ACC112 (cell line): ENCODE results near the gene TCERG1L.

Experiments
- H2AFZ ChIP-seq: fragments of 200-600 bp; sonication (generic); one replicate; pipeline ENCODE4 v1.6.0; 2017; ENCODE audit warnings: antibody characterized with exemption, low read length; ENCODE audit not compliant: unreplicated experiment
- H3K27ac ChIP-seq: fragments of 200-600 bp; sonication (generic); 2 replicates; pipeline ENCODE4 v1.5.1; 2014; ENCODE audit warnings: low read depth, mild to moderate bottlenecking, antibody characterized with exemption, low read length, moderate library complexity
- H3K27me3 ChIP-seq: fragments of 200-600 bp; sonication (generic); 2 replicates; pipeline ENCODE4 v1.6.1; 2014; ENCODE audit warnings: mild to moderate bottlenecking, antibody characterized with exemption, low read length, moderate library complexity, mixed read lengths; ENCODE audit not compliant: insufficient read depth
- H3K36me3 ChIP-seq: fragments of 200-600 bp; sonication (generic); 2 replicates; pipeline ENCODE4 v1.6.1; 2016; ENCODE audit warnings: mild to moderate bottlenecking, antibody characterized with exemption, low read length, moderate library complexity, mixed read lengths; ENCODE audit not compliant: insufficient read depth
- H3K4me1 ChIP-seq: fragments of 200-600 bp; sonication (generic); one replicate; pipeline ENCODE4 v1.6.1; 2016; ENCODE audit warnings: low read length, mixed read lengths; ENCODE audit not compliant: insufficient read depth, unreplicated experiment, control insufficient read depth
- H3K4me3 ChIP-seq: fragments of 200-600 bp; sonication (generic); 2 replicates; pipeline ENCODE4 v1.5.1; 2014; ENCODE audit warnings: mild to moderate bottlenecking, low read depth, low read length
- H3K79me2 ChIP-seq: fragments of 200-600 bp; sonication (generic); one replicate; pipeline ENCODE4 v1.6.0; 2016; ENCODE audit warnings: low read length; ENCODE audit not compliant: control insufficient read depth, unreplicated experiment, insufficient read depth

The TCERG1L gene

DNA sequence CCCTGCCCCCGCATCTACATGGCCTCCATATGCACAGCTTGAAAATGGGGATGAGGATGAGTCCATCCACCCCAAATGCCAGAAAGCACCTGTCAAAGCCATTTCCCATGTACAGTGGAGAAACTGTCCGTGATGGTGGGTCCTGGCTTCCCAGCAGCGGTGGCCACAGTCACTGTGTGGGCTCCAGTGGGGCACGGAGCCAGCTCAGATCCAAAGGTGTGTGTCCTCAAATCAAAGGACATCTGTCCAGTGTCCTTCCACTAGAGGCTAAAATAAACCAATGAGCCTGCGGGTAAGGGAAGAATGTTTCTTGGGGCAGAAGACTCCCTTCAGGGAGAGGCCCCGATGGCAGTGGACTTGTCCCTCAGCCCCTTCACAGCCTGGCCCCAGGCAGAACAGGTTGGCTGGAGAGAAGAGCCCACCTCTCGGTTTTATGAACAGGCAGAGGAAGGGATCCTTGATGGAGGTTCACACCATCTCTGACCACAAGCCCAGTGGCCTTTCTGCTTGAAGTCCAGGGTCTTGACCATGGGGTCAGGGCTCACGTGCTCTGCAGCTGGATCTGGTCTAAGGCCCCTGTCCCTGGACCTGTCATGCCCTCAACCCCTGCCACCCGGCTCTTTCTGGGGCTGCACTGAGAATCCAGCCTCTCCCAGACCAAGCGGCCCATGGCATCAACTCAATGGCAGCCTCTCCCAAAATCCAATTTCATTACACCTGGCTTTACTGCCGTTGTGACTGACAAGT is 106.9 kb downstream of the TCERG1L start:
- H3K27me3 ChIP-seq: no peaks in the 10 kb centered on the region
- no peak overlapping the region for H3K27ac ChIP-seq
- no peak overlapping the region for H3K4me3 ChIP-seq
- H3K79me2 ChIP-seq: no peaks in the 10 kb centered on the region
- no peaks in the 10 kb centered on the region for H3K36me3 ChIP-seq
- no peak overlapping the region for H2AFZ ChIP-seq
- H3K4me1 ChIP-seq: no peaks in the 10 kb centered on the region

- no peaks in the 10 kb centered on the region for H3K4me1 ChIP-seq
- H3K27ac ChIP-seq: no peak overlapping the region
- H3K4me3 ChIP-seq: no peak overlapping the region
- no peaks in the 10 kb centered on the region for H3K27me3 ChIP-seq
- no peak overlapping the region for H2AFZ ChIP-seq
- no peaks in the 10 kb centered on the region for H3K36me3 ChIP-seq
- no peaks in the 10 kb centered on the region for H3K79me2 ChIP-seq
Observed at GRCh38 chr10:131203456-131204357, 107.8 kb downstream of the TCERG1L start.

DNA sequence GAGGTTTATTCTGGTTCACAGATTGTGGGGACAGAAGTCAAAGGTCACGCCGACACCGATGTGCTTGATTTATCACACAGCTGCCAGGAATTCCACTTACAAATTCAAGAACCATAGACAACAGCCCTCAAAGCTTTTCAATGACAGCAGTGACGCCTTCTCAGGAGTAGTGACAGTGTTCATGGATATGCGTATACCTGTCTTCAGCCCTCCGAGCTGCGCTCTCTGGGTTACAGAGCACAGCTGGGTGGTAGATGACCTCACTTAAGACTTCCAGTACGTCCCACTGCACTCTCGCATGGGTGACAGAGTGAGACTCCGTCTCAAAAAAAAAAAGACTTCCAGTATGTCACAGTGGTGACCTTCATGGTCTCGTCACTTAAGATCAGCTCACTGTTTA is 108.5 kb downstream of the TCERG1L start:
- Histone ChIP-seq H3K4me3 (no peak overlapping the region), H2AFZ (no peak overlapping the region), H3K79me2 (no peaks in the 10 kb centered on the region), H3K27me3 (no peaks in the 10 kb centered on the region), H3K4me1 (no peaks in the 10 kb centered on the region), H3K36me3 (no peaks in the 10 kb centered on the region), H3K27ac (no peak overlapping the region)

DNA sequence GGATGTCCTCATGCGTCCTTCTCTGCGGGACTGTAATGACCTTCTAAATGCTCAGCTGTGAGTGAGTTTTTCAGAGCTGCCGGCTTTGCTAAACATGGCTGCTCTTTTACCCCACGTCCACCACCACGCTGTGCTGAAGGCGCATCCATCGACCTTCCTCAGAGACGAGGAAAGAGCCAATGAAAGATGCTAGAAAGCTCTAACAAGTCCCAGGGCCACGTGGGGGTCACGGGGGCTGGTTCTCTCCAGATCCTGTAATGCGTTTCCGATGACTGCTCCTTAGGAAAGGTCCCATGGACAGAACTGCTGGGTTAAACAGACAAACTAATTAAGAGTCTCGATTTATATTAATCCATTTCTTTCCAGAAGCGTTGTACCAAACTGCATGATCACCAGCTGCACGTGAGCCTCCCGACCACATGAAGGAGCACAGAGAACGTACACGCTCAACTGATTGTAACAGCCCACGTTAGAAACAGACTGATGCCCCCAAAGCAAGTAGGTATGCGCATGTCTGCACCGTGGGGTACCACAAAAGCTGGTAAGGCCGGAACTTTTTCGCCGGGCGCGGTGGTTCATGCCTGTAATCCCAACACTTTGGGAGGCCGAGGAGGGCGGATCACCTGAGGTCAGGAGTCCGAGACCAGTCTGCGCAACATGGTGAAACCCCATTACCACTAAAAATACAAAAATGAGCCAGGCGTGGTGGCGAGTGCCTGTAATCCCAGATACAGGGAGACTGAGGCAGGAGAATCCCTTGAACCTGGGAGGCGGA is 109.6 kb downstream of the TCERG1L start:
- Histone ChIP-seq H3K79me2 (no peaks in the 10 kb centered on the region), H3K4me3 (no peak overlapping the region), H2AFZ (no peak overlapping the region), H3K27ac (no peak overlapping the region), H3K27me3 (no peaks in the 10 kb centered on the region), H3K36me3 (no peaks in the 10 kb centered on the region), H3K4me1 (no peaks in the 10 kb centered on the region)

- no peaks in the 10 kb centered on the region for H3K36me3 ChIP-seq
- H3K27ac ChIP-seq: no peak overlapping the region
- no peak overlapping the region for H3K4me3 ChIP-seq
- no peaks in the 10 kb centered on the region for H3K79me2 ChIP-seq
- H3K27me3 ChIP-seq: no peaks in the 10 kb centered on the region
- no peak overlapping the region for H2AFZ ChIP-seq
- no peaks in the 10 kb centered on the region for H3K4me1 ChIP-seq
Observed at GRCh38 chr10:131200856-131201470, 110.6 kb downstream of the TCERG1L start.

DNA sequence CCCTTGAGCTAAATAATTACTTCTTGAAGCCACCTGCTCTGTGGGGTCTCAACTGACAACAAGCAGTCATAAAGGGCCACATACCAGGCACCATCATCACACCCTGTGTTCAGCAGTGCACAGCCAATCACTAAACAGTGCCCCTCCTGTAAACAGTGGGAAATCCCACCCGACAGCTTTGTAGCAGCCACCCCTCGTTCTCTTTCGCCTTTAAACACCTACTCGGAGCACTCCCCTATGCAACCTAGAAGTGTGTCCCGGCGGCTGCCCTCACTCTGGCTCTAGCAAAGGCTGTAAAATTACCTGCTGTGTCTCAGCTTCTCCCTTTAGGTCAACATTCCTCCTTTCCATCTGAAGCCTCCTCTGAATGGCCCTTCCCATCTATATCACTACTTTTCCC is 111.9 kb downstream of the TCERG1L start:
- Histone ChIP-seq H3K79me2 (no peaks in the 10 kb centered on the region), H3K4me3 (no peak overlapping the region), H3K27me3 (no peaks in the 10 kb centered on the region), H3K4me1 (no peaks in the 10 kb centered on the region), H3K36me3 (no peaks in the 10 kb centered on the region), H2AFZ (no peak overlapping the region), H3K27ac (no peak overlapping the region)

DNA sequence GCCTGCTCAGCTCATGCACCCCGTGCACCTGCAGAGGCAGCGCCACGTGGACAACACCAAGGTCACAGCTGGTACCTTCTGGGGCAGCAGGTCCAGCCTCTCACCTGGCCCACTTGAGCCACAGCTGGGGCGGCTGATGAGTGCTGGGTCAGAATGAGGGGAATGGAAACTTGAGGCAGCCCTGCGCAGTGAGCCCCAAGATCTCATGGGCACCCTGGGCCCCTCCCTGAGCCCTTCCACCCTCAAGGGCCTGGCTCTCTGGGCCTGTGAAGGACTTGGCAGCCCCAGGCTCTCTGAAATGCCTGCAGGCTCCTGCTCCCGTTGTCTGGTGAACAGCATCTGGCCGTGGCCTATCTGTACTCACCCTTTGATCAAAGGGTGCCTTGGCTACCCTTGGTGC is 112.7 kb downstream of the TCERG1L start:
- H3K36me3 ChIP-seq: no peaks in the 10 kb centered on the region
- no peak overlapping the region for H2AFZ ChIP-seq
- no peaks in the 10 kb centered on the region for H3K79me2 ChIP-seq
- no peaks in the 10 kb centered on the region for H3K27me3 ChIP-seq
- H3K27ac ChIP-seq: no peak overlapping the region
- H3K4me3 ChIP-seq: no peak overlapping the region
- no peaks in the 10 kb centered on the region for H3K4me1 ChIP-seq

DNA sequence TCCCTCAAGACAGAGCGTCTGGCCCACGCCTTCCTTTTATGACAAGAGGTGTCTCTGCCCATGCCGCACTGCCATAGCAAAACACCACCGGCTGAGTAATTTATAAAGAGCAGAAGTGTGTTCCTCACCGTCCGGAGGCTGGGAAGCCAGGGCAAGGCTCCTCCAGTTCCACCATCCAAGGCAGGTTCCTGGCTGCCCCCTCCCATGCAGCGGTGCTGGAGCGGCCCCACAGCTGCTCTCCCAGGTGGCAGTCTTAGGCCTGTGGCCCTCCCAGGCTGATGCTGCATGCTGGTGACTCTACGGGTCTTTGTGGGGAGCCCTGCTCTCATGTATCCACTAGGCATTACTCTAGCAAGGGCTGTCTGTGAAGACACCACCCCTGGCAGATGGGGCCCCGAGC is 113.1 kb downstream of the TCERG1L start:
- Histone ChIP-seq H3K27ac (no peak overlapping the region), H3K79me2 (no peaks in the 10 kb centered on the region), H3K4me1 (no peaks in the 10 kb centered on the region), H2AFZ (no peak overlapping the region), H3K36me3 (no peaks in the 10 kb centered on the region), H3K27me3 (no peaks in the 10 kb centered on the region), H3K4me3 (no peak overlapping the region)

DNA sequence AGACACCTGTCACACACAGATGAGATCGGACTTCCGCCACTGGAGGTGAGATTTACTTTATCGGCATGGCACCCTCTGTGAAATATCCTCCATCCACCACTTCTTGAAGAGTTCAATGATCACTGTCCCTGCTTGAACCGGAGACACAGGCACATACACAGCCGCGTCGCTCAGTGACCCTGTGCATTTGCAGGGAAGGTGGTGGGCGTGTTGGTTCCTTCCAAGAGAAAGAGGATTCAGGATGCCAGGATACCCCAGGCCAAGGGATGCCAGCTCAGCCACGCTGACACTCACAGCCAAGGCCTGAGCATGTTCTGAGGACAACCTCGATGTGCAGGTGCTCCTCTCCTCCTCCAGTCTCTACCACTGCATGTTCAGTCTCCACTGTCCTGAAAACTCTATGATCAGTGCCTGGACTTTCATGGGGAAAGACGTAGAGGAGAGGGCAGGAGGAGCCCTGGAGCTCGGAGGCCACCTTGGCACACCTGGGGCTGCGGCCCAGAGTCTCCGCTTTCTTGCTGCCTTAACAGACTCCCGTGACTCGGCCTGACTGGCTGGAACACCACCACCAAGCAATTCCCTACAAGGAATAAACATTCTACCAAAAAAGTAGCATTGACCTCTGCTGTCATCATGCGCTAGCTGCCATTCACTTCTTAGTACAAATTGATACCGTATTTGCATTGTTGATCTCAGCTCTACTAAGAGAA is 115.2 kb downstream of the TCERG1L start:
- no peak overlapping the region for H3K4me3 ChIP-seq
- no peaks in the 10 kb centered on the region for H3K4me1 ChIP-seq
- H2AFZ ChIP-seq: no peak overlapping the region
- H3K79me2 ChIP-seq: no peaks in the 10 kb centered on the region
- H3K36me3 ChIP-seq: no peaks in the 10 kb centered on the region
- no peaks in the 10 kb centered on the region for H3K27me3 ChIP-seq
- H3K27ac ChIP-seq: no peak overlapping the region
